Hippocampal formation (tissue), 2 donors: ENCODE measurements around the gene PARN.

Experiments
- DNase-seq, 2 donors: peaks; one replicate each; lab custom pipeline; 2025; lab: John Stamatoyannopoulos, UW

Gene PARN

DNA sequence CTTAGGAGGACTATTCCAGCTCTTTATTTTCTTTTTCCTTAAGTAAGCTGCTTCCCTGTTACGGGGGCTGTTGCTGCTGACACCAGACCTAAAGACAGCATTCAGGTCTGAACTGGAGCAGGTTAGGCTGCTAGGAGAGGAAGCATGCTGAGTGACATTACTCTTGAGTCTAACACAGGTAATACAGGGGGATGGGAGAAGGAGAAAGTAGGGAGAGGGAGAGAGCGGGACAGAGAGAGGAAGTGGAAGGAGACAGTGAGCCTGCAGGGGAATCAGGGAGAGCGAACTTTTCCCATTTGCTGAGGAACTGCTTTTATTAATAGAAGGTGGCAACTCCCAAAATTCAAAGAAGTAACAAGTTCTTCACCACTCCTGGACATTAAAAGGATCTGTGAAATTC is 130.9 kb downstream of the PARN start:
- no peak for DNase-seq

- DNase-seq = no peak
Measured at GRCh38 chr16:14497245-14498082, 132.6 kb downstream of the PARN start.

DNA sequence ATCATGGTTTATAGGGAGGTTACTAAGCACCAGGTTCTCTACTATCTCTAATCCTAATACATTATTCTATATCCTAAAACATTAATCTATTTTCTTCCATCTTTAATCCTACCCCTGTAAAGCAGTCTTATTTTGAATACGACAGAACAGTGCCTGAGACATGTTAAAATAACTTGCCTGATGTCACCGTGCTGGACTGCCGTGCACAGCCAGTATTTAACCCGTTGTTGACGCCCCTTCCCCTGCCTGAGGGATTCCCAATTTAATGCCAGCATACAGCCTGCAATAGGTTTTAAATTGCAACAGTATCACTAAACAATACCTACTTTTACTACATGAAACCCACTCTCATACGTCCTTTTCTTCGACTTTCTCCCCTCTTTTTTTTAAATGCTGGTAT is 133.3 kb downstream of the PARN start:
- DNase-seq = no peak

- no peak for DNase-seq
Measured at GRCh38 chr16:14496047-14496770, 133.9 kb downstream of the PARN start.

DNA sequence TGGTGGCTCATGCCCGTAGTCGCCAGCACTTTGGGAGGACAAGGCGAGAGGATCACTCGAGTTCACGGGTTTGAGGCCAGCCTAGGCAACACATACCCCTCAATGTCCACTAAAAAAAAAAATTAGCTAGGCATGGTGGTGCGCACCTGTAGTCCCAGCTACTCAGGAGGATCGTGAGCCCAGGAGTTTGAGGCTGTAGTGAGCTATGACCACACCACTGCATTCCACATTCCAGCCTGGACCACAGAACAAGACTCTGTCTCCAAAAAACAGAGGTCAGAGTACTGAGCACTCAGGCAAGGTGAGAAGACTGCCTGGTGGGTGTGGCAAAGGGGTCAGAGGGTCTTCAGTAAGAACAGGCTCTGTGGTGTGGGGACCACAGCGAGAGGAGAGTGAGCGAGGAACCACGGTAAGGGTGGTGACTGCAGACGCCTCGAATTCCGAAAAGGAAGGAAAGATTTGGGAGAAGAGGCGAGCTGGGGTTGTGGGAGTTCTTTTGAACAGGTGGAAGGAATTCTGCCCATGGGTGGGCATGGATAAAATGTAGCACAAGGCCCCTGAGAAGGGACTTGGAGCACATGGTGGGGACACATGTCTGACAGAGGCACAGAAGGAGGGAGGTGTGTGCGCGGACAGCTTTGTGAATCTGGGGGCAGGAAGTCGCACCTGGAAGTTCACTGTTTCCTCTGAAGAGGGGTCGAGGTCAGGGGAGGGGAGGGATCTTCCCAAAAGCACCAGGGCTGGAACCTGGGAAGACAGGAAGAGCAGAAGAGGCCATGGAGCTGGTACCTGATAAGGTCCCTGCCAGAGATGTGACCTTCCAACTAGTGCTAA is 134.6 kb downstream of the PARN start:
- no peak for DNase-seq

DNA sequence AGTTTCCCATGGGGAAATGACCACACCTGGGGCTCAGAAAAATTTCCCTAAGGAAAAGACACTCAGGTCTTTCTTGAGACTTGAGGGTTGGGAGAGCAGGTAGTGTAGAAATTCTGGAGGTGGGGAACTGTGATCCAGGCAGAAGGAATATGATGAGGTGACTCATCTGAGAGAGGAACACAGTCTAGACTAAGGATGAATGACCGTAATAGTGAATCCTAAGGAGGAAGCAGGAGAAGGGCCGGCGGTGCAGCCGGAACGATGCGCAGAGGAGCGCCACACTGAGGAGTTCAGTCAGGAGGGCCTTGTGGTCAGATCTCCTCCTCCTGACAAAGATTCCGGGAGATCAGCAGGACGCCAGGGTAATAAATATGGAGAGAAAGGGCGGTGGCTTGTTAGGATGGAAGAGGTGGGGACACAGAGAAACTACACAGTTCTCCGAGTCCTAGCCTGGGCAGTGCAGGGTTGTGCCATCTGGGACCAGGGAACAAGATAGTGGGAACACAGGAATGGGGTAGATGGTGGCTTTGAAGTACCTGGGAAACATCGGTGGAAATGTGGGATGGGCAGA is 135.6 kb downstream of the PARN start:
- DNase-seq = no peak

DNA sequence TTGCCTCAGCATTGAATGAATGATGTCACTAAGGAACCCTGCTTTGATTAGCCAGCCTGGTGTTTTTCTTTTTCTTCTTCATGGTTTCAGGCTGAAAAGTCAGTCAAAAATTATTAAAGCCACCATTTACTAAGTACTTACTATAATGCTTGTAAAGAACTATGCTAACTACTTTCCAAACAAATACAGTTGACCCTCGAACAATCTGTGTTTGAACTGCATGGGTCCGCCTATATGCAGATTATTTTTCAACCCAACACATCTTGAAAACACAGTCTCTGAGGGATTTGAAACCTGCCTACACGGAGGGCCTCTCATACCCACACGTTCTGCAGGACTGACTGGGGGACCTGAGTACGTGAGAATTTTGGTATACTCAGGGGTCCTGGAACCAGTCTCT is 136.3 kb downstream of the PARN start:
- no peak for DNase-seq

DNA sequence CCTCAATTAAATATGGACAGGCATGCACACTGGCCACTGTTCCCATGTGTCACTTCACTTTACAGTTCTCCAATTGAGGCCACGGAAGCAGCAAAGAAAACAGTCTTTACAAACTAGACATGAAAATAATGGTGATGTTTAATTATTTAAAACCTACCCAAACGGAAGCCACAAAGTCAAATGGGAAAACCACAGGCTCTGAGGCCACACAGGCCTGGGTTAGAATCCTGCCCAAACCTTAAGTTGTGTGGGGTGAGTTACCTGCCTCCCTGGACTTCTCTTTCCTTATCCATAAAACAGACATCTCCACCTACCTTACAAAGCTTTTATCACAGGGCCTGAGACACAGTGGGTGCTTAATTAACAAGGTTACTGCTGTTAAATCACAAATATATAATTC is 137.4 kb downstream of the PARN start:
- DNase-seq = no peak

GRCh38 chr16:14491861-14492529 is 138.1 kb downstream of the PARN start:
- DNase-seq = no peak

DNA sequence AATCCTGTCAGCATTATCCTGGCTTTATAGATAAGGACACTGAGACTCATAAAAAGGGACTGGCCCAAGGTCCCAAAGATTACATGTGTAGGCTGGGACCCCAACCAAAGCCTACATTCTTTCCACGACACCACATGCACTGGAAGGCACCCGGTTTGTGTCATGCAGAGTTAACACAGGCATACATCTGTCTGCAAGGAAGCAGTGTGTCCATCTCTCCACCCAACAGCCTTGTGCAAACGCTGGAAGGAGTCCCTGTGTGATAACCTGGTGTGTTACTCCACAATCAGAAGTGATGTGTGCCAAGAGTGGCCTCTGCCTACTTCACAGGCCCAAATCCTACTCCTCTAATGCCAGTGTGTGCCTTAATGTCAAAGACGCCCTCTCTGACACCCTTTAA is 139.8 kb downstream of the PARN start:
- DNase-seq = no peak

DNA sequence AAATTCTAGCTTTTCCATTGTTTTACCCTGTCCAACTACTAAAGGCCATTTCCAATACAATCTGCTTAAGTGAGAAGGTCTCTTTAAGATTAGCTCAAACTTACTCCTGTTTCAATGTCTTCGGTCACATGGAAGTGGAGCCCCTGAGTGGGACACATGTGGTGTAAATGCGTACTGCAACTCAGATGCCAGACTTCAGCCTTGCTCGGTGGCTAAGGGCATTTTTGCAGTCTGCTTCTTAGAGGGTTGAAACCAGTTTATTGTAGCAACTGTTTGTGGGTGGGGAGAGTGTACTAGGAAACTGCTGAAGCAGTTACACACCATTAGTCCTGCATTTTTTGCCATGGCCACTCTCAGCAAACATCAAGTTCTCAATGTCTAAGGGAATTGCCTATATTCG is 140.6 kb downstream of the PARN start:
- DNase-seq = no peak

DNA sequence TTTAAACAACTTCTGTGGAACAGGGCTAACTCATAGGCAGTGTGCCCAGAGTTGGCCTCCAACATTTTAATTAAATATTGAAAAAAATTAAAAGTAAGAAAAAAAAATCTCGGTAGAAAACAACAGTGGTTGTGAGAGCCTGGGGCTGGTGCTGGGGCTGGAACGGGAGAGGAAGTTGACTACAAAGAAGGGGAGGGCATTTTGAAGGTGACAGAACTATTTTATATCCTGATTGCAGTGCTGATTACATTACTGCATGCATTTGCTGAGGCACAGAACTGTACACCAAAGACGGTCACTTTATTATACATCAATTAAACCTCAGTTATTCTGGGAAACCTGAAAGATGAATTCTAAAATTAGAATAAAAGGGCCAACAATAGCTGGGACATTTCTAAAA is 142.5 kb downstream of the PARN start:
- DNase-seq = no peak

GRCh38 chr16:14486520-14487303 is 143.3 kb downstream of the PARN start:
- peak; percentile 74 to 85 for DNase-seq

DNA sequence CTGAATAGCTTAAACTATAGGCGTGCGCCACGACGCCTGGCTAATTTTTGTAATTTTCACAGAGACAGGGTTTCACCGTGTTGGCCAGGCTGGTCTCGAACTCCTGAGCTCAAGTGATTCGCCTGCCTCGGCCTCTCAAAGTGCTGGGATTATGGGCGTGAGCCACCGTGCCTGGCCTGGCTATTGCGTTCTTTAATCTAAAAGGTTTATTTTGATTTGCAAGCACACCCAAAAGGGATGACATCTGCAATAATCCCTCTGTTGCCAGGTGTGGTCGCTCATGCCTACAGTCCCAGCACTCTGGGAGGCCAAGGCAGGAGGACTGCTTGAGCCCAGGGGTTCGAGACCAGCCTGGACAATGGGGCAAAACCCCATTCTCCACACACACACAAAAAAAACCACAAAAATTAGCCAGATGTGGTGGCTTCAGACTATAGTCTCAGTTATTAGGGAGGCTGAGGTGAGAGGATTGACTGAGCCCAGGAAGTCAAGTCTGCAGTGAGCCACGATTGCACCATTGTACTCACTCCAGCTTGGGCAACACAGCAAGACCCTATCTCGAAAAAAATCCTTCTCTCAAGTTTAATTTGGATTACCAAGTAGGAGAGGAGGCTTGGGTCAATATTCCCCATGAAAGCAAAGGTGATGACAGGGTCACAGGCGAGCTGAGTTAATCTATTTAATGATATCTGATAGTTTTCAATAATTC is 144.1 kb downstream of the PARN start:
- DNase-seq = no peak

DNA sequence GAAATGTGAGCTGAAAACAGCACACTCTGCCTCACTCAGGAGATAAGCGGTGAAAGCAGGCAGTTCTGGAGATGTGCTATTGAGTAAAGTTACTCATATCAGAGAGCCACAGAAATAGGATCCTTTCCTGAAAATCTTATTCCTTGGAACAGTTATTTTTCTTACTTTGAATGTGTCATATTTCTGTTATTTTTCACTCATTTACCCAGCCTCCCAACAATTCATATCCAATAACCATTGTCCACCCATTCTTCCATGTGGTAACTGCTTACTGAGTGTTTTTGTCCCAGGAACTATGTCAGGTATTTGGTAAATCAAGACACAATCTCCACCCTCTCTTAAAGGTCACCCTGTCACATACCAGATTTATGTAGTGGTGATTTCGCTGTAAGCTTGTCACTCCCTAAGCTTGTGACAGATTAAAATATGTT is 144.9 kb downstream of the PARN start:
- DNase-seq = no peak

- DNase-seq = no peak
Measured at GRCh38 chr16:14483819-14484385, 146.2 kb downstream of the PARN start.

DNA sequence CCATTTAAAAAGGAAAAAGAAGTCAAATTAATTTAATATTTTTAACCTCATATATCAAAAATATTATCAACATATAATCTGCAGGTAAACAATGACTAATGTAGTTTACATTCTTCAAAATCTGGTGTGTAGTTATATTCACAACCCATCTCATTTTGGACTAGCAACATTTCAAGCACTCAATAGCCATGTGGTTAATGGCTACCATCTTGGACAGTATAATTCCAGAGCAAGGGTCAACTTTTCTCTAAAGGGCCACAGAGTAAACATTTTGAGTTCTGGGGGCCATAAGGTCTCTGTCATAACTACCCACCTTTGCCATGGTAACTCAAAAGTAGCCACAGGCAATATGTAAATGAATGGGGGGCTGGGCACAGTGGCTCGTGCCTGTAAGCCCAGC is 153.9 kb downstream of the PARN start:
- no peak for DNase-seq

- DNase-seq = no peak
Measured at GRCh38 chr16:14475370-14476139, 154.5 kb downstream of the PARN start.

GRCh38 chr16:14473488-14473887 is 156.6 kb downstream of the PARN start:
- no peak for DNase-seq
